HepG2 (cell line): ENCODE results near the gene TSC1. TPM values are rescaled to one million over a fixed set of nuclear protein-coding genes. Genes with fewer than 3 reads are reported as not detected.
A peak's percentile ranks its signal among the peaks of the same experiment; 100 is the strongest.

Experiments used
- ATAC-seq: fragments of 200-7000 bp; cut with Tn5 transposase; 3 replicates; pipeline ENCODE4 v1.9.1; 2020; ENCODE audit warnings: mild to moderate bottlenecking, moderate library complexity
- BruUV-seq: library from RNA; stranded (reverse); fragments of 400-500 nt; replicated peaks from 2 replicates; lab custom pipeline; 2021; lab: Mats Ljungman, UMichigan
- CTCF ChIA-PET: fragments of 300-600 bp; formaldehyde crosslinking; extraction: SDS; loops from one replicate; lab custom pipeline; 2021; ENCODE audit warnings: low total read pairs, inconsistent platforms, low intra/inter-chr PET ratio; lab: Yijun Ruan, JAX
- POLR2A ChIA-PET: fragments of 350-600 bp; sonication (Branson Sonifier 250); formaldehyde crosslinking; loops from one replicate; lab custom pipeline; 2020; ENCODE audit warnings: antibody characterized with exemption, inconsistent platforms; lab: Yijun Ruan, JAX
- DNase-seq: peaks from one replicate; pipeline ENCODE4 v3.0.0-alpha.2; 2015; ENCODE audit warnings: low spot score
- FAIRE-seq: peaks from 3 replicates; lab custom pipeline; 2011; peaks lifted over from hg19 to GRCh38; lab: Jason Lieb, UNC
- H2AFZ ChIP-seq: one replicate; pipeline ENCODE4 v1.6.1; 2011; ENCODE audit warnings: low read length, inconsistent platforms
- H3K27ac ChIP-seq: fragments of 300-600 bp; 3 replicates; pipeline ENCODE4 v1.8.0; 2011; ENCODE audit warnings: mixed run types, mild to moderate bottlenecking, mixed read lengths, low read length, inconsistent platforms; ENCODE audit not compliant: insufficient read depth; ENCODE audit errors: extremely low read length
- H3K27me3 ChIP-seq, 2 experiments: fragments of 200-600 bp in 1 of 2; 2 replicates in 1 of 2; 3 replicates in 1 of 2; pipeline versions ENCODE4 v1.6.0 to v1.8.0; 2011; ENCODE audit warnings: low read length in 2 of 2, mild to moderate bottlenecking in 2 of 2, moderate library complexity in 2 of 2, inconsistent platforms in 1 of 2; ENCODE audit not compliant: insufficient read depth in 2 of 2, control insufficient read depth in 1 of 2
- H3K36me3 ChIP-seq, 2 experiments: fragments of 200-600 bp in 1 of 2; replicated peaks in 1 of 2; 2 replicates in 1 of 2; 3 replicates in 1 of 2; pipeline versions ENCODE4 v1.5.1 to v1.8.0; 2011; ENCODE audit warnings: low read length in 2 of 2, inconsistent platforms in 1 of 2; ENCODE audit not compliant: insufficient read depth in 2 of 2, control insufficient read depth in 1 of 2
- H3K4me1 ChIP-seq: 2 replicates; pipeline ENCODE4 v1.5.1; 2012; ENCODE audit warnings: low read length, inconsistent platforms; ENCODE audit not compliant: insufficient read depth
- H3K4me2 ChIP-seq: 2 replicates; pipeline ENCODE4 v1.6.0; 2011; ENCODE audit warnings: low read depth, low read length, inconsistent platforms
- H3K4me3 ChIP-seq, 3 experiments: fragments of 200-600 bp in 1 of 3; sonication (generic), shearing (Covaris generic) in 1 of 3; replicated peaks in 1 of 3; 2 replicates each; pipeline ENCODE4 v1.5.1; 2011 to 2016; ENCODE audit warnings: low read length in 3 of 3, inconsistent platforms in 2 of 3, low read depth in 2 of 3, mild to moderate bottlenecking in 2 of 3, control low read depth in 1 of 3, mixed read lengths in 1 of 3; ENCODE audit not compliant: insufficient read depth in 1 of 3
- H3K79me2 ChIP-seq: one replicate; pipeline ENCODE4 v1.6.1; 2011; ENCODE audit warnings: low read length, inconsistent platforms; ENCODE audit not compliant: insufficient read depth
- H3K9ac ChIP-seq: 2 replicates; pipeline ENCODE4 v1.6.0; 2011; ENCODE audit warnings: mild to moderate bottlenecking, low read depth, low read length, inconsistent platforms; ENCODE audit not compliant: insufficient read depth
- H3K9me3 ChIP-seq: 2 replicates; pipeline ENCODE4 v1.5.1; 2012; ENCODE audit warnings: mild to moderate bottlenecking, low read length
- H4K20me1 ChIP-seq: 2 replicates; pipeline ENCODE4 v1.6.0; 2011; ENCODE audit warnings: inconsistent platforms, mild to moderate bottlenecking, low read length, moderate library complexity; ENCODE audit not compliant: insufficient read depth
- AKAP8 ChIP-seq: sonication (generic); formaldehyde crosslinking; IDR thresholded peaks from 2 replicates; pipeline ENCODE4 v1.5.1; 2020; ENCODE audit warnings: mild to moderate bottlenecking, missing genetic modification reagents
- ATF3 ChIP-seq: sonication (generic); formaldehyde crosslinking; IDR thresholded peaks from 2 replicates; pipeline ENCODE4 v1.4.0; 2020; ENCODE audit warnings: missing genetic modification reagents
- CAMTA2 ChIP-seq: sonication (generic); formaldehyde crosslinking; IDR thresholded peaks from 2 replicates; pipeline ENCODE4 v1.4.0; 2020; ENCODE audit warnings: mild to moderate bottlenecking, missing genetic modification reagents, borderline replicate concordance
- GPN1 ChIP-seq: sonication (generic); formaldehyde crosslinking; IDR thresholded peaks from 2 replicates; pipeline ENCODE4 v1.5.1; 2020; ENCODE audit warnings: missing genetic modification reagents, borderline replicate concordance
- GTF3A ChIP-seq: sonication (generic); formaldehyde crosslinking; conservative IDR thresholded peaks from 2 replicates; pipeline ENCODE4 v1.4.0; 2020; ENCODE audit warnings: mild to moderate bottlenecking, missing genetic modification reagents
- KDM5B ChIP-seq: sonication (generic); formaldehyde crosslinking; IDR thresholded peaks from 2 replicates; pipeline ENCODE4 v1.4.0; 2020; ENCODE audit warnings: missing genetic modification reagents, mild to moderate bottlenecking, borderline replicate concordance
- NFE2L2 ChIP-seq: fragments of 150-350 bp; IDR thresholded peaks from 2 replicates; pipeline ENCODE4 v1.6.1; 2014; ENCODE audit warnings: low read length
- NFIC ChIP-seq: IDR thresholded peaks from 2 replicates; pipeline ENCODE4 v1.6.1; 2012; ENCODE audit warnings: mild to moderate bottlenecking, low read length, inconsistent platforms
- PAX8 ChIP-seq: sonication (generic); formaldehyde crosslinking; IDR thresholded peaks from 2 replicates; pipeline ENCODE4 v1.8.0; 2022; ENCODE audit warnings: mild to moderate bottlenecking, missing genetic modification reagents, borderline replicate concordance
- SALL1 ChIP-seq: sonication (generic); formaldehyde crosslinking; IDR thresholded peaks from 2 replicates; pipeline ENCODE4 v1.8.0; 2022; ENCODE audit warnings: mild to moderate bottlenecking, missing genetic modification reagents
- TBP ChIP-seq: sonication (generic); formaldehyde crosslinking; IDR thresholded peaks from 2 replicates; pipeline ENCODE4 v1.5.0; 2020; ENCODE audit warnings: missing genetic modification reagents
- ZNF124 ChIP-seq: sonication (generic); formaldehyde crosslinking; IDR thresholded peaks from 2 replicates; pipeline ENCODE4 v1.4.0; 2020; ENCODE audit warnings: missing genetic modification reagents
- ZNF160 ChIP-seq: sonication (generic); formaldehyde crosslinking; IDR thresholded peaks from 2 replicates; pipeline ENCODE4 v1.8.0; 2022; ENCODE audit warnings: mild to moderate bottlenecking, inconsistent platforms, missing genetic modification reagents
- ZNF335 ChIP-seq: sonication (generic); formaldehyde crosslinking; IDR thresholded peaks from 2 replicates; pipeline ENCODE4 v1.4.0; 2020; ENCODE audit warnings: missing genetic modification reagents
- ZNF432 ChIP-seq: sonication (generic); formaldehyde crosslinking; IDR thresholded peaks from 2 replicates; pipeline ENCODE4 v1.5.0; 2020; ENCODE audit warnings: missing genetic modification reagents, mild to moderate bottlenecking, borderline replicate concordance
- ZNF724P ChIP-seq: sonication (generic); formaldehyde crosslinking; IDR thresholded peaks from 2 replicates; pipeline ENCODE4 v1.8.0; 2022; ENCODE audit warnings: missing genetic modification reagents, borderline replicate concordance
- ZNF781 ChIP-seq: sonication (generic); formaldehyde crosslinking; IDR thresholded peaks from 2 replicates; pipeline ENCODE4 v1.5.1; 2020; ENCODE audit warnings: borderline replicate concordance, mild to moderate bottlenecking, missing genetic modification reagents; ENCODE audit errors: not compliant biosample characterization
- ZNF839 ChIP-seq: sonication (generic); formaldehyde crosslinking; IDR thresholded peaks from 2 replicates; pipeline ENCODE4 v1.4.0; 2020; ENCODE audit warnings: missing genetic modification reagents, mild to moderate bottlenecking, borderline replicate concordance
- WGBS: methylation state at CpG from one replicate; pipeline ENCODE4 v1.1.6; 2017; ENCODE audit warnings: low lambda C conversion rate; 5-methylcytosine and 5-hydroxymethylcytosine counted together
- in situ Hi-C: cut with HindIII; loops from 2 replicates; pipeline ENCODE4 v1.10.0; 2017; ENCODE audit warnings: low pct_unique_long_range_greater_than_20kb; ENCODE audit not compliant: extremely low pct_ligation_motif_present
- intact Hi-C: fragments of 100-400 bp; cut with micrococcal nuclease; formaldehyde crosslinking; loops from one replicate; pipeline ENCODE4 v1.10.0; 2022; ENCODE audit not compliant: unreplicated experiment
- polyA plus RNA-seq, 8 experiments: library from polyadenylated mRNA; depleted of rRNA in 3 of 8; stranded (reverse) in 7 of 8; unstranded in 1 of 8; fragments of >200 nt; fragmentation: Illumina TruSeq in 4 of 8; extraction: Trizol in 4 of 8; gene quantifications; 2 replicates each; pipeline versions ENCODE4 v1.2.1 to v1.2.3, GENCODE V29; 2011 to 2016; ENCODE audit warnings: low read depth in 4 of 8, missing spikeins in 1 of 8, mixed read lengths in 1 of 8; ENCODE audit not compliant: insufficient read depth in 1 of 8
- total RNA-seq, 5 experiments: library from RNA; depleted of rRNA; stranded (reverse); fragments of >200 nt; fragmentation: Illumina TruSeq; extraction: Trizol; gene quantifications; 2 replicates each; pipeline ENCODE4 v1.2.3, GENCODE V29; 2016; ENCODE audit warnings: low read depth in 1 of 5

TSC1 gene
- total and polyA plus RNA-seq, 2 of the 13 experiments (the other 11 are each of a cell fraction or from before 2014, with no cell fraction given) = 31.6 to 66.1 TPM

- Histone ChIP-seq H3K27ac (no peak overlapping the region), H3K36me3 (no peaks in the 10 kb centered on the region), H3K4me2 (peak overlapping the region; percentile 46), H4K20me1 (no peaks in the 10 kb centered on the region), H3K9ac (no peak overlapping the region), H2AFZ (no peak overlapping the region), H3K79me2 (no peaks in the 10 kb centered on the region), H3K4me1 (peaks cover 22% of the 10 kb centered on the region), H3K4me3 (no peak overlapping the region), H3K9me3 (no peaks in the 10 kb centered on the region), H3K27me3 (no peaks in the 10 kb centered on the region; a peak in 1 of 5 replicates)
- intact Hi-C loops = no loop called here
- WGBS = 32% methylated on average over 11 of the region's 12 CpGs
- ATAC-seq (peak; percentile 26; the same call in 2 of the 3 replicates), DNase-seq (no peak), FAIRE-seq (no peak)
- POLR2A ChIA-PET = interaction anchor here (0.8 kb wide), 1 partner anchor 28 kb away, joined by 3 read pairs; no protein-coding TSS in a partner anchor
- in situ Hi-C loops = no loop called here
- CTCF ChIA-PET = no interaction called here
- BruUV-seq = no TSS peak
- TF ChIP-seq AKAP8 (no peak), ZNF432 (no peak), NFE2L2 (no peak), TBP (CRISPR knock-in tag) (no peak), ZNF781 (CRISPR knock-in tag) (no peak), ZNF160 (CRISPR knock-in tag) (no peak), ZNF335 (CRISPR knock-in tag) (no peak), KDM5B (CRISPR knock-in tag) (no peak), ATF3 (CRISPR knock-in tag) (no peak), ZNF724P (no peak), PAX8 (CRISPR knock-in tag) (no peak), GTF3A (no peak), CAMTA2 (CRISPR knock-in tag) (no peak), ZNF124 (CRISPR knock-in tag) (no peak), NFIC (no peak), SALL1 (CRISPR knock-in tag) (no peak), ZNF839 (CRISPR knock-in tag) (no peak), GPN1 (CRISPR knock-in tag) (no peak)
Observed at GRCh38 chr9:132849185-132849706, 95.2 kb downstream of the TSC1 start.
